Mammary epithelial cell (primary cell): Measurements from ENCODE around the gene MTMR12.

ENCODE experiments used
- CTCF ChIP-seq, 2 donors: IDR thresholded peaks in 1 of 2; conservative IDR thresholded peaks in 1 of 2; 2 replicates each; pipeline ENCODE4 v1.5.1; 2011 to 2012; ENCODE audit warnings: inconsistent platforms in 2 of 2, low read length in 2 of 2, mild to moderate bottlenecking in 2 of 2, control low read depth in 1 of 2, low read depth in 1 of 2; ENCODE audit not compliant: insufficient read depth in 1 of 2; ENCODE audit errors: extremely low read depth in 1 of 2
- EZH2 ChIP-seq: IDR thresholded peaks from 2 replicates; pipeline ENCODE4 v1.6.1; 2012; ENCODE audit warnings: low read length, inconsistent platforms, borderline replicate concordance

- TF ChIP-seq CTCF (conservative IDR thresholded peaks at IDR 0.05 in 1 of 2, IDR thresholded peaks at IDR 0.05 in 1 of 2; ENCODE audit: extremely low read depth in 1 of 2, insufficient read depth in 1 of 2, low read depth in 1 of 2, low read length in 2 of 2) (no peak), EZH2 (no peak)
These were observed 14.7 kb downstream of the MTMR12 start for GRCh38 chr5:32298059-32298415.
